ENCODE data around the gene DHRS13. TPM values are rescaled to one million over a fixed set of nuclear protein-coding genes. Genes with fewer than 3 reads are reported as not detected.

The DHRS13 gene
- total RNA-seq, 2 donors from 2014 or later: 36.8 to 61.3 TPM

DNA sequence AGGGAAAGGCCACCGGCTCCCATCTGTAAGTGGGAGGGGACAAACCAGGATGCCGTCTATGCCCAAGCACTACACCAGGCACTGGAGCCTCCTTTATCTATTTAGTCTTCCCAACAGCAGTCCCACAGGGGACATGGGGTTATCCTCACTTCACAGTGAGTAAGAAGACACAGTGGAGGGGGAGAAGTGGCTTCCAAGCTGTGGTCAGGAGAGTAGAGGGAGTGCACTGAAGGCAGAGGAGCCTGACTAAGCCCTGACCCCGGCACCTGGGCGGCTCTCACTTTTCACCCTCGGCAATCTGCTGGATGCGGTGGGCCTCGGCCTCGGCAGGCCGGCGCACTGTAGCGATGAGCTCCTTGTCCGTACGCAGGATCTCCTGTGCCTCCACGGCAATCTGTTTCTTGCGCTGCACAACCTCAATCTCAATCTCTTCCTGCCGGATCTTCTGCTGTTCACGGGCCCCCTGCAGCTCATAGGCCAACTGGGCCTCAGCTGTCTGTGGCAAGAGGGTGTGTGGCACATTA is 21.3 kb downstream of the DHRS13 start:
- WGBS: 93% methylated on average over 17 of the region's 17 CpGs
- intact Hi-C loops (cut with DNase I): no loop called here
- Histone ChIP-seq H3K36me3 (peaks cover 23 to 44% of the 10 kb centered on the region in 2 donors), H3K27me3 (replicated peaks; ENCODE audit: insufficient read depth) (no peaks in the 10 kb centered on the region), H3K4me3 (no peak overlapping the region), H3K9me3 (no peaks in the 10 kb centered on the region), H3K27ac (no peak overlapping the region), H3K4me1 (replicated peaks) (no peaks in the 10 kb centered on the region)
- TF ChIP-seq, protein P1, sequence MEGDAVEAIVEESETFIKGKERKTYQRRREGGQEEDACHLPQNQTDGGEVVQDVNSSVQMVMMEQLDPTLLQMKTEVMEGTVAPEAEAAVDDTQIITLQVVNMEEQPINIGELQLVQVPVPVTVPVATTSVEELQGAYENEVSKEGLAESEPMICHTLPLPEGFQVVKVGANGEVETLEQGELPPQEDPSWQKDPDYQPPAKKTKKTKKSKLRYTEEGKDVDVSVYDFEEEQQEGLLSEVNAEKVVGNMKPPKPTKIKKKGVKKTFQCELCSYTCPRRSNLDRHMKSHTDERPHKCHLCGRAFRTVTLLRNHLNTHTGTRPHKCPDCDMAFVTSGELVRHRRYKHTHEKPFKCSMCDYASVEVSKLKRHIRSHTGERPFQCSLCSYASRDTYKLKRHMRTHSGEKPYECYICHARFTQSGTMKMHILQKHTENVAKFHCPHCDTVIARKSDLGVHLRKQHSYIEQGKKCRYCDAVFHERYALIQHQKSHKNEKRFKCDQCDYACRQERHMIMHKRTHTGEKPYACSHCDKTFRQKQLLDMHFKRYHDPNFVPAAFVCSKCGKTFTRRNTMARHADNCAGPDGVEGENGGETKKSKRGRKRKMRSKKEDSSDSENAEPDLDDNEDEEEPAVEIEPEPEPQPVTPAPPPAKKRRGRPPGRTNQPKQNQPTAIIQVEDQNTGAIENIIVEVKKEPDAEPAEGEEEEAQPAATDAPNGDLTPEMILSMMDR (IDR thresholded peaks at IDR 0.05): no peak
- TF ChIP-seq POLR2AphosphoS5 (IDR thresholded peaks at IDR 0.05): no peak
- no peak for TF ChIP-seq POLR2A (IDR thresholded peaks at IDR 0.05)
- no peak for DNase-seq (ENCODE audit: low spot score)

DNA sequence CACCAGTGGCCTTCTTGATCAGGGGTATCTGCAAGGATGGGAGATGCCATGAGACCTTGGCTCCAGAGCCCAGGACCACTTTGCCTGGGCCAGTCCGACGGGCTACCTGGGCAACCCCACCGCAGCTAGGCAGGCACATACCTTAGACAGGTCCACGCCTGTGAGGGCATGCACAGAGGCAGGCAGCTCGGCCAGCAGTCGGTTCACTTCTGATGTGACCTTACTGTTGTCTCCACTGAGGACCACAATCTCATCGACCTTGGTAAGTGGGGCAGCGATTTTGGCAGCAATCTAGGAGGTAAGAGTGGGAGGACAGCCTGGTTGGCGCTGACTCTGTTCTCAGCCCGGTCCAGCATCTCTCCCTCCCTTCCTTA is 22.3 kb downstream of the DHRS13 start:
- no peaks in the 10 kb centered on the region for H3K27me3 ChIP-seq (replicated peaks; ENCODE audit: insufficient read depth)
- WGBS: 59% methylated on average over 10 of the region's 10 CpGs
- no peaks in the 10 kb centered on the region for H3K9me3 ChIP-seq
- peaks cover 23 to 44% of the 10 kb centered on the region in 2 donors for H3K36me3 ChIP-seq
- no peak for DNase-seq (ENCODE audit: low spot score)
- H3K27ac ChIP-seq: no peak overlapping the region
- intact Hi-C loops (cut with DNase I): no loop called here
- no peaks in the 10 kb centered on the region for H3K4me1 ChIP-seq (replicated peaks)
- no peak overlapping the region for H3K4me3 ChIP-seq
- no peak for TF ChIP-seq POLR2AphosphoS5 (IDR thresholded peaks at IDR 0.05)
- no peak for TF ChIP-seq POLR2A (IDR thresholded peaks at IDR 0.05)
- TF ChIP-seq, protein P1 (IDR thresholded peaks at IDR 0.05): no peak

DNA sequence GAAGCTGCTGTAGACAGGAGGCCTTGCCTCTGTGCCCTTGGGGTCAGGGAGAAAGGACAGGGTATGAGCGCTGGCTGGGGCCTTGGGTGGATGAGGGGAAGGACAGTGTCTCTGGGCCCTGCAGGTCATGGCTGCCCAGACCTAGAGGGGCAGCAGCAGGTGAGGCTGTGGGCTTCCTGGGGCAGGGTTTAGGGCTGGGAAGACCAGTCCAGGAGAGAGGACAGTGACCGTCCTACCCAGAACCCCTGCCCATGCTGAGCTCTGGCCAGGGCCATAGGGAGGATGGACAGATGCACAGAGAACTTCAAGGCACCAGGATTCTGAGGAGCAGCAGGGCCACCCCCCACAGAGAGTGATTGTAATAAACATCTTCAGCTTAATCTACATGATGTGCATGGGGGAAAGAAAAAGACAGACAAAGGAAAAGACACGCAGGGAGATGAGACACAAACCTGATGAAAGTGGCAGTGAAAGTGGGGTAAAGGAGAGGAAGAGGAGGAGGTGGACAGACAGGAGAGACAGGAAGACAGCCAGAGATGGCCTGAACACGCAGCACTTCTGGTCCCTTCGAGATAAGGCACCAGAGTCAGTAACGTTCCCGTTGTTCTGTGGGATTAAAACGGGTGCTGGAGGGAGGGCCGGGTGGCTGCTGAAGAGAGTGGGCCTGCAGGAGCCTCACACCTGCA is 22.9 kb downstream of the DHRS13 start:
- intact Hi-C loops (cut with DNase I): no loop called here
- no peak overlapping the region for H3K27ac ChIP-seq
- peaks cover 23 to 44% of the 10 kb centered on the region in 2 donors for H3K36me3 ChIP-seq
- no peak for DNase-seq (ENCODE audit: low spot score)
- 72% methylated on average over 9 of the region's 9 CpGs for WGBS
- no peaks in the 10 kb centered on the region for H3K27me3 ChIP-seq (replicated peaks; ENCODE audit: insufficient read depth)
- H3K4me3 ChIP-seq: no peak overlapping the region
- TF ChIP-seq, protein P1 (IDR thresholded peaks at IDR 0.05): no peak
- TF ChIP-seq POLR2AphosphoS5 (IDR thresholded peaks at IDR 0.05) (no peak), POLR2A (IDR thresholded peaks at IDR 0.05) (no peak)
- H3K9me3 ChIP-seq: no peaks in the 10 kb centered on the region
- H3K4me1 ChIP-seq (replicated peaks): no peaks in the 10 kb centered on the region

DNA sequence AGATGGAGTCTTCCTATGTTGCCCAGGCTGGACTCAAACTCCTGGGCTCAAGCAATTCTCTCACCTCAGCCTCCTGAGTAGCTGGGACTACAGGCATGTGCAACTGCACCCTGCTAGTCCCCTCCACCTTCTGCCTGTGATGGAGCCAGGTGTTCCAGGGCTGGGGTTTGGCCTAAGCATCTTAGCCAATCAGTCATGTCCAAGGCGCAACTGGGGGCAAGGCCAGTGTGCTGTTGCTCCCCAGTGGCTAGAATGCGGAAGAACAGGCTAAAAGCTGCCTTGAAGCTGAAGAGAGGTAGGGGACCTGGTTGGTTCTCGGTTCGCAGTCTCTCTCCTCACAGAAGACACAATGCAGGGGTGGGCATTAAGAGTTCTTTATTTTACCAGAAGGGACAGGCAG is 23.9 kb downstream of the DHRS13 start:
- 56% methylated on average over 4 of the region's 4 CpGs for WGBS
- H3K27ac ChIP-seq: no peak overlapping the region
- H3K9me3 ChIP-seq: no peaks in the 10 kb centered on the region
- H3K4me3 ChIP-seq: no peak overlapping the region
- peaks cover 23 to 44% of the 10 kb centered on the region in 2 donors for H3K36me3 ChIP-seq
- TF ChIP-seq POLR2A (IDR thresholded peaks at IDR 0.05): no peak
- TF ChIP-seq, protein P1 (IDR thresholded peaks at IDR 0.05): peak in 2 of 4 experiments; percentile 26 to 38
- H3K27me3 ChIP-seq (replicated peaks; ENCODE audit: insufficient read depth): no peaks in the 10 kb centered on the region
- H3K4me1 ChIP-seq (replicated peaks): no peaks in the 10 kb centered on the region
- intact Hi-C loops (cut with DNase I): no loop called here
- DNase-seq (ENCODE audit: low spot score): no peak
